WERI-Rb-1 (cell line): ENCODE measurements around the gene ARHGEF17.

ENCODE experiments used
- DNase-seq: peaks from one replicate; pipeline ENCODE4 v3.0.0-alpha.2; 2020
- H3K27ac ChIP-seq: fragments of 250-450 bp; sonication (Bioruptor Pico); 2 replicates; pipeline ENCODE4 v1.5.1; 2020; ENCODE audit warnings: mild to moderate bottlenecking, moderate library complexity
- H3K27me3 ChIP-seq: fragments of 250-450 bp; sonication (Bioruptor Pico); 2 replicates; pipeline ENCODE4 v1.5.1; 2021; ENCODE audit warnings: mild to moderate bottlenecking, low read depth, moderate library complexity; ENCODE audit not compliant: insufficient read depth, severe bottlenecking
- H3K36me3 ChIP-seq: fragments of 250-450 bp; sonication (Bioruptor Pico); 2 replicates; pipeline ENCODE4 v1.5.1; 2020; ENCODE audit warnings: mild to moderate bottlenecking, moderate library complexity
- H3K4me3 ChIP-seq: 2 replicates; pipeline ENCODE4 v1.5.1; 2011; ENCODE audit warnings: low read depth, mild to moderate bottlenecking, control low read depth, low read length
- H3K9me3 ChIP-seq: fragments of 250-450 bp; sonication (Bioruptor Pico); 2 replicates; pipeline ENCODE4 v1.5.1; 2021; ENCODE audit warnings: mild to moderate bottlenecking, moderate library complexity; ENCODE audit not compliant: severe bottlenecking
- TF ChIP-seq, protein P1 (sequence below): IDR thresholded peaks from 2 replicates; pipeline ENCODE4 v1.5.1; 2011; ENCODE audit warnings: low read depth, mild to moderate bottlenecking, control low read depth, inconsistent platforms, low read length

The ARHGEF17 gene

DNA sequence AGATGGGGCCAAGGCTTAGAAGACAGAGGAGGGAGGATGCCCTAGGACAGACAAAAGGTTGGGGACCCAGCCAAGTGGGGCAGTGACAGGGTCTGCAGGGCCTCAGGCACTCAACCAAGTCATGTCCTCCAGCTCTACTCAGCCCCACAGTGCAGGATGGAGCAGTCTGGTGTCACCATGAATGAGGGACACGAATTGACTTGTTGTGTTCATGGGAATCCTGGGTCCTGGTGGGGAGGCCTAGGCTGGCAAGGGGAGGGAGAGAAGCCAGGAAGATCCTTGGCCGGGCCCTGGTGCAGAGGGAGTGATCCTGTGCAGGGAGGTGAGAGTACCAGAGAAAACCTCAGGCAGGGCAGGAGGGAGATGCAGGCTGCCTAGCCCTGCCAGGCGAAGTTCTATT lies 24.0 kb upstream of the ARHGEF17 start:
- no peaks in the 10 kb centered on the region for H3K36me3 ChIP-seq
- TF ChIP-seq, protein P1, sequence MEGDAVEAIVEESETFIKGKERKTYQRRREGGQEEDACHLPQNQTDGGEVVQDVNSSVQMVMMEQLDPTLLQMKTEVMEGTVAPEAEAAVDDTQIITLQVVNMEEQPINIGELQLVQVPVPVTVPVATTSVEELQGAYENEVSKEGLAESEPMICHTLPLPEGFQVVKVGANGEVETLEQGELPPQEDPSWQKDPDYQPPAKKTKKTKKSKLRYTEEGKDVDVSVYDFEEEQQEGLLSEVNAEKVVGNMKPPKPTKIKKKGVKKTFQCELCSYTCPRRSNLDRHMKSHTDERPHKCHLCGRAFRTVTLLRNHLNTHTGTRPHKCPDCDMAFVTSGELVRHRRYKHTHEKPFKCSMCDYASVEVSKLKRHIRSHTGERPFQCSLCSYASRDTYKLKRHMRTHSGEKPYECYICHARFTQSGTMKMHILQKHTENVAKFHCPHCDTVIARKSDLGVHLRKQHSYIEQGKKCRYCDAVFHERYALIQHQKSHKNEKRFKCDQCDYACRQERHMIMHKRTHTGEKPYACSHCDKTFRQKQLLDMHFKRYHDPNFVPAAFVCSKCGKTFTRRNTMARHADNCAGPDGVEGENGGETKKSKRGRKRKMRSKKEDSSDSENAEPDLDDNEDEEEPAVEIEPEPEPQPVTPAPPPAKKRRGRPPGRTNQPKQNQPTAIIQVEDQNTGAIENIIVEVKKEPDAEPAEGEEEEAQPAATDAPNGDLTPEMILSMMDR = no peak

DNA sequence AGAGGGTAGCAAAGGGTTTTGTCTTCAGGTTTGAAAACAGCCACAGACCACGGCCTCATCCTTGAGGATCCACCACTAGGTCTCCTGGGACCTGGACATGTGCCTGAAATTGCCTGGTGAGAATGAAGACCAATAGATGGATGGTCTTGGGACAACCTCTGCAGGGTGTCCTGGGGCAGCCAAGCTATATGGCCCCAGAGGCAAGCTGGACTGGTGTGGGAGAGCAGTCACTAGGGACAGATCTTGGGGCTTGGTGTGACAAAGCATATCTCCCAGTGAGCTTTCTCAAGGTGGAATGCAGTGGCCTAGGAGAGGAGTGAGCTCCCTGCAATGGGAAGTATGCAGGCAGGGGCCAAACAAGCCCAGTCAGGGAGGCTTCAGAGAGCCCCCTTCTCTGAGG lies 22.4 kb upstream of the ARHGEF17 start:
- Histone ChIP-seq H3K27me3 (no peaks in the 10 kb centered on the region), H3K36me3 (no peaks in the 10 kb centered on the region), H3K9me3 (no peaks in the 10 kb centered on the region), H3K4me3 (no peak overlapping the region), H3K27ac (no peak overlapping the region)
- TF ChIP-seq, protein P1 = no peak
- no peak for DNase-seq

More for the DNA sequence above, 24.0 kb upstream of the ARHGEF17 start:
- no peaks in the 10 kb centered on the region for H3K9me3 ChIP-seq
- no peak overlapping the region for H3K27ac ChIP-seq
- H3K4me3 ChIP-seq = no peak overlapping the region
- no peak for DNase-seq
- H3K27me3 ChIP-seq = no peaks in the 10 kb centered on the region

DNA sequence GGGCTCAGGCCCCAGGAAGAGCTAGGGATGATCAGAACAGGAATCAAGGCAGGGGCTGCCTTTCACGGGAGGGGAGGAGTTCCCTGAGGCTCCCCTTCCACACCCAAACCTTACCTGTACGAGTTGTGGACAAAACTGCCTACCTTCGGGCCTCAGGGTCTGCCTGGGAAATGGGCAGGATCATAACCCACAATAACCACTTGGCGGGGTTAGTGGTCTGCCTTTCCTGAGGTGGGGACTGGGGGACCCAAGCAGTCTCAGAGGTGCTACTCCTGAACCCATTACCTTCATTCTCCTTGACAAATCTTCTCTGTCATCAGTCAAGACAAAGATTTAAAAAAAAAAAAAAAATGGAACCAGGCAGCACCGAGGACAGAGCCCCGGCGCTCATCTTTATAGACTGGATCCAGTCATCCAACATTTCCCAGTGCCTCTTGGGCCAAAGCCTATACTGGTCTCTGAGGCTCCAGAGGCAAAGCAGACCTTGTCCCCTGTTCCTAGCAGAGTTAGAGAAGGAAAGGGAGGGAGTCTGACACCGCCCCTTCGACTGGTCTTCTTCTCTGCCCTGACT lies 21.8 kb upstream of the ARHGEF17 start:
- no peaks in the 10 kb centered on the region for H3K9me3 ChIP-seq
- TF ChIP-seq, protein P1 = peak; percentile 25; the same call in 1 of the 2 replicates
- no peaks in the 10 kb centered on the region for H3K27me3 ChIP-seq
- no peak for DNase-seq
- H3K4me3 ChIP-seq = no peak overlapping the region
- no peaks in the 10 kb centered on the region for H3K36me3 ChIP-seq
- H3K27ac ChIP-seq = no peak overlapping the region

DNA sequence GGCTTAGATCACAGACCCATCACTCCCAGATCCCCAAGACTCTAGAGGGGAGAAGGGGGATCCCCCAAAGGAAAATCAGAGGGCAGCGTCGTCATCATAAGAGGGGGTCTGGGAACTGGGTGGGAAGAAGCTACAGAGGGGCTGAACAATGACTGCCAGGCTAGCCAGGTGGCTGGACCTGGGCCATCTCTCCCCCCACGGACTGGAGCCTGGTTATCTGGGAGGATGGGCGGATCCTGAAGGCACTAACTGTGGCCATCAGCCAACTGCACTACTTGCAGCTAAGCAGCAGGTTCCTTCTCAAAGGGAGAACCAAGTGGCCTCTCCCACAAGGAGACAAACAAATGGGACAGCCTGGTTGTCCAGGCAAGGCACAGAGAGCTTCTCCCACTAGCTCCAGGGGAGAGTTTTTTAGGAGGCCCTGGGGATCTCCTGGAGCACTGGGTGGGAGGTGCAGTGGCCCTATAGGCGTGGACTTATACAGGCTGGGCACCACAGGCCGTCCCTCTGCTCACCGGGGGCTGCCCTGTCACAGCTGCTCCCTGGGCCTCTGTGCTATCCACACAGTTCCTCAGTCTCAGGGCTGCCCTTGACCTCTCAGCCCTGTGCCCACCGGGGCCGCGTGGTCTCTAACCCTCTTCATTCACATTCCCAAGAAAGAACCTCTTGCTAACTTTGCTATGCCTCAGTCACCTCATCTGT lies 20.5 kb upstream of the ARHGEF17 start:
- TF ChIP-seq, protein P1 = no peak
- Histone ChIP-seq H3K27ac (no peak overlapping the region), H3K4me3 (no peak overlapping the region)

DNA sequence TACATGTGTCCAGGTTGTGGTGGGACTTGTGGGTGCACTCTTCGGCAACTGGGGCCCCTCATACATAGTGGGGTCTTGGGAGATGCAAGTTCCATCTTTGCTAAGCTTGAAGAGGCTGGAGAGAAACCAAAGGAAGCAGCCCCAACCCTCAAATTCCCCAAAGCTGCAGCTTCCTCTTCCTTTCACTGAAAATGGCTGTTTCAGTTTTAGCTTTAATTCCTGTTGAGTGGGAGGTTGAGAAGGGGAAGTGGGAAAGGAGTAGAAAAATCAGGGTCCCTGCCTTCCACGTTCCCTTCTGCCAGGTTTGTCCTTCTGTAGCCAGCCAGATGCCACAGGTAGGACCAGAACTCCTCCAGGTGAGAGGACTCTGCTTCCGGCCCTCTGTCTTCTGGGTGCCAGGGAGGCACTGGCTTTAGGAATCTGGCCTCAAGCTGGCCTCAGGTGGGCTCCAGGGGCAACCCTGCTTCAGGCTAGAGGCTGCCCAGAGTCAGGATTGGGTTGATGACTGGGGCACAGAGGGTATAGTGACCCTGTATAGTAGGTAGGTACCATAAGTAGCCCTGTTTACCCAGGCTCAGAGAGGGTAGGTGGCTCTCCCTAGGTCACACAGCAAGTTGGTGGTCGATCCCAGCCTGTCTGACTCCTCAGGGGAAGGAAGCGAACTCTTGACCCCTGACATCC lies 19.7 kb upstream of the ARHGEF17 start:
- no peaks in the 10 kb centered on the region for H3K27me3 ChIP-seq
- no peak for DNase-seq
- H3K9me3 ChIP-seq = no peaks in the 10 kb centered on the region
- H3K36me3 ChIP-seq = no peaks in the 10 kb centered on the region
- no peak overlapping the region for H3K27ac ChIP-seq
- TF ChIP-seq, protein P1 = no peak
- H3K4me3 ChIP-seq = no peak overlapping the region

More for the DNA sequence above, 20.5 kb upstream of the ARHGEF17 start:
- no peak for DNase-seq
- Histone ChIP-seq H3K27me3 (no peaks in the 10 kb centered on the region), H3K9me3 (no peaks in the 10 kb centered on the region), H3K36me3 (no peaks in the 10 kb centered on the region)
